HepG2 (cell line): Measurements from ENCODE around the gene TH. TPM values are rescaled to one million over a fixed set of nuclear protein-coding genes. Genes with fewer than 3 reads are reported as not detected.

Experiments used
- NFYB ChIP-seq: sonication (generic); formaldehyde crosslinking; IDR thresholded peaks from 2 replicates; pipeline ENCODE4 v1.4.0; 2020; ENCODE audit warnings: missing genetic modification reagents
- SNAPC2 ChIP-seq: sonication (generic); formaldehyde crosslinking; IDR thresholded peaks from 2 replicates; pipeline ENCODE4 v1.8.1; 2022; ENCODE audit warnings: mild to moderate bottlenecking, missing genetic modification reagents
- TRIM22 ChIP-seq: fragments of 450-650 bp; IDR thresholded peaks from 2 replicates; pipeline ENCODE4 v1.6.1; 2017
- ZBTB40 ChIP-seq, 2 experiments: fragments of 450-650 bp in 1 of 2; sonication (generic) in 1 of 2; formaldehyde crosslinking in 1 of 2; IDR thresholded peaks; 2 replicates each; pipeline versions ENCODE4 v1.6.1 to v1.8.0; 2016 to 2022; ENCODE audit warnings: antibody characterized with exemption in 1 of 2, mild to moderate bottlenecking in 1 of 2, missing genetic modification reagents in 1 of 2
- ZIK1 ChIP-seq: sonication (generic); formaldehyde crosslinking; IDR thresholded peaks from 2 replicates; pipeline ENCODE4 v1.5.0; 2020; ENCODE audit warnings: mild to moderate bottlenecking, low read depth, missing genetic modification reagents, borderline replicate concordance
- ZNF235 ChIP-seq: sonication (generic); formaldehyde crosslinking; IDR thresholded peaks from 2 replicates; pipeline ENCODE4 v1.8.1; 2023; ENCODE audit warnings: mild to moderate bottlenecking, missing genetic modification reagents, borderline replicate concordance
- ZNF430 ChIP-seq: sonication (generic); formaldehyde crosslinking; IDR thresholded peaks from 2 replicates; pipeline ENCODE4 v1.9.0; 2021; ENCODE audit warnings: mild to moderate bottlenecking, missing genetic modification reagents
- ZNF781 ChIP-seq: sonication (generic); formaldehyde crosslinking; IDR thresholded peaks from 2 replicates; pipeline ENCODE4 v1.5.1; 2020; ENCODE audit warnings: borderline replicate concordance, mild to moderate bottlenecking, missing genetic modification reagents; ENCODE audit errors: not compliant biosample characterization
- ZNF850 ChIP-seq: sonication (generic); formaldehyde crosslinking; conservative IDR thresholded peaks from 2 replicates; pipeline ENCODE4 v1.9.0; 2021; ENCODE audit warnings: mild to moderate bottlenecking, missing genetic modification reagents
- polyA plus RNA-seq, 8 experiments: library from polyadenylated mRNA; depleted of rRNA in 3 of 8; stranded (reverse) in 7 of 8; unstranded in 1 of 8; fragments of >200 nt; fragmentation: Illumina TruSeq in 4 of 8; extraction: Trizol in 4 of 8; gene quantifications; 2 replicates each; pipeline versions ENCODE4 v1.2.1 to v1.2.3, GENCODE V29; 2011 to 2016; ENCODE audit warnings: low read depth in 4 of 8, missing spikeins in 1 of 8, mixed read lengths in 1 of 8; ENCODE audit not compliant: insufficient read depth in 1 of 8
- total RNA-seq, 5 experiments: library from RNA; depleted of rRNA; stranded (reverse); fragments of >200 nt; fragmentation: Illumina TruSeq; extraction: Trizol; gene quantifications; 2 replicates each; pipeline ENCODE4 v1.2.3, GENCODE V29; 2016; ENCODE audit warnings: low read depth in 1 of 5

Gene TH
- total and polyA plus RNA-seq, 2 of the 13 experiments (the other 11 are each of a cell fraction or from before 2014, with no cell fraction given) = 0.36 TPM; not detected in 1

- TF ChIP-seq ZBTB40 (IDR thresholded peaks at IDR 0.05) = no peak
- TF ChIP-seq ZBTB40 (CRISPR knock-in tag; IDR thresholded peaks at IDR 0.05) = no peak
- TF ChIP-seq NFYB (CRISPR knock-in tag) = no peak
- no peak for TF ChIP-seq ZNF430 (CRISPR knock-in tag)
- no peak for TF ChIP-seq TRIM22
- 0 out of 2 replicates have a peak, but pooled peaks have one; percentile 41 for TF ChIP-seq ZNF235
- TF ChIP-seq ZNF781 (CRISPR knock-in tag) = no peak
- no peak; the same call in 1 of the 2 replicates for TF ChIP-seq ZNF850
- no peak for TF ChIP-seq SNAPC2 (CRISPR knock-in tag)
- 0 out of 2 replicates have a peak, but pooled peaks have one; percentile 5 for TF ChIP-seq ZIK1 (CRISPR knock-in tag)
These were observed 33.0 kb downstream of the TH start (continued) for GRCh38 chr11:2138431-2139122.
